PFSK-1 (cell line): ENCODE results near the gene USP49.

Experiments used
- POLR2AphosphoS5 ChIP-seq: IDR thresholded peaks from 2 replicates; pipeline ENCODE4 v1.6.1; 2012; ENCODE audit warnings: low read depth, mild to moderate bottlenecking, control low read depth, low read length, moderate library complexity
- REST ChIP-seq, 2 experiments: IDR thresholded peaks; 2 replicates each; pipeline versions ENCODE4 v1.6.1 to v1.8.0; 2011 to 2012; ENCODE audit warnings: low read depth in 2 of 2, low read length in 2 of 2, control low read depth in 1 of 2, inconsistent platforms in 1 of 2, mild to moderate bottlenecking in 1 of 2, moderate library complexity in 1 of 2; ENCODE audit not compliant: insufficient read depth in 1 of 2
- TAF1 ChIP-seq: IDR thresholded peaks from 2 replicates; pipeline ENCODE4 v1.6.1; 2012; ENCODE audit warnings: low read length, control low read depth, borderline replicate concordance; ENCODE audit not compliant: insufficient read depth

- TF ChIP-seq POLR2AphosphoS5 (no peak), TAF1 (no peak), REST (IDR thresholded peaks at IDR 0.05; ENCODE audit: insufficient read depth in 1 of 2, low read depth in 2 of 2, low read length in 2 of 2) (no peak)
Measured at GRCh38 chr6:41843178-41843577, 52.0 kb downstream of the USP49 start.
